Activated CD4-positive, alpha-beta T cell treated with anti-CD3 and anti-CD28 coated beads, Interleukin-2, amount 50 U/mL, for 48 hours (primary cell): ENCODE results near the gene RBFOX2.
"Not testable (repeated sequence)": the region's sequence is repeated elsewhere in the genome, so short reads cannot be mapped to it uniquely, and the experiment has no call there.

Experiments
- DNase-seq, 2 experiments: peaks; one replicate each; pipeline ENCODE4 v3.0.0-alpha.2; 2020

Gene RBFOX2, protein sequence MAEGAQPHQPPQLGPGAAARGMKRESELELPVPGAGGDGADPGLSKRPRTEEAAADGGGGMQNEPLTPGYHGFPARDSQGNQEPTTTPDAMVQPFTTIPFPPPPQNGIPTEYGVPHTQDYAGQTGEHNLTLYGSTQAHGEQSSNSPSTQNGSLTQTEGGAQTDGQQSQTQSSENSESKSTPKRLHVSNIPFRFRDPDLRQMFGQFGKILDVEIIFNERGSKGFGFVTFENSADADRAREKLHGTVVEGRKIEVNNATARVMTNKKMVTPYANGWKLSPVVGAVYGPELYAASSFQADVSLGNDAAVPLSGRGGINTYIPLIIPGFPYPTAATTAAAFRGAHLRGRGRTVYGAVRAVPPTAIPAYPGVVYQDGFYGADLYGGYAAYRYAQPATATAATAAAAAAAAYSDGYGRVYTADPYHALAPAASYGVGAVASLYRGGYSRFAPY

DNA sequence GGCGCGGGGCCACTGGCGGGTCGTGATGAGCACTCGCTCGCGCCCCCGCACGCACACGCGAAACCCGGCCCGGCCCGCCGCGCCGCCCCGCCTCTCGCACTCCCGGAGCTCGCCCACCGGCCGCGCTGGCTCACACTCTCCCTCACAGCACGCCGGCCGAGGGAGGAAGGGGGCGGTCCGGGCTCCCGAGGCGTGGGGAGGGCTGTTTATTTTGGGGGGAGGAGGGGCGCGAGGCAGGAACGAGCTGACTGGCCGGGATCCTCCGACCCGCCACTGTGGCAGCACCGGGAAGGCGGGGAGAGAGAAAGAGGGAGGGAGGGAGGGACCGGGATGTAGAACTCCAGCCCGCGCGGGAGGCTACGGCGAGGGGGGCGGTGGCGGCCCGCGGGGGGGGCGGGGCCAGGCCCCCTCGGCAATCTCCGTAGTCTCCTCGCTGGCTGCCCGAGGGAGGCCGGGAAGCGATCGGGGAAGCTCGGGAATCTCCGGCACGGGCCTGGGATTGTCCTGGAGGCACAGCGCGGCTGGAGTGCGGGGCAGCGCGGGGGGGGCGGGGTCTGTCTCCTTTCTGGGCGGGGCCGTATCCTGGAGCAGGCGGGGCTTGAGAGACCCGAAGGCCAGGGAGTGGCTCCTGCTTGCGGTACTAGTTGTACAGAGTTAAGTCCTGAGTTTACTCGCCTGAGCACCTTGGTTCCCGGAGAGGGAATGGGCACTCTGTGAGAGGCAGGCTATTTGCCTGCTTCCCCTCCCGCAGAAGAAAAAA, at the start of gene RBFOX2:
Gene RBFOX2, minus strand, starts transcription at position 179 of the 760 bp plus-strand sequence. CDS start 399 bp downstream, outside the sequence.
- DNase-seq: peak; percentile 83 to 88

DNA sequence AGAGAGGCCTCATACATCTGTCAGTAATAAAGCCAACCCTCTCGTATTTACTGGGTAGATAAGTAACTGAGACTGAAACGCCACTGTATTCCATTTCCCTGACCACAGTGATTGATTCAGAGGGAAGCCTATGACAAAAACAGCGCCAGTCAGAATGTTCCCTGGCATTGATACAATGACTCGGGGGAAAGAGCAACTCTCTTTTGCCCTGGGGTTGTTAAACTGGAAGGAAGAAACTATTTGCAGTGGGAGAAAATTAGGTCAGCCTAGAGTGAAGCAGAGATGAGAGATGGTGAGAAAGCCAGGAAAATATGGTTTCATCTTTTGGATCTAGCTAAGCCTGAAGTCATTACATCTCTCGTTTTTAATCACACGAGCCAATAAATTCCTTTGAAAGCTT, 48.6 kb upstream of the RBFOX2 start:
- no peak for DNase-seq

DNA sequence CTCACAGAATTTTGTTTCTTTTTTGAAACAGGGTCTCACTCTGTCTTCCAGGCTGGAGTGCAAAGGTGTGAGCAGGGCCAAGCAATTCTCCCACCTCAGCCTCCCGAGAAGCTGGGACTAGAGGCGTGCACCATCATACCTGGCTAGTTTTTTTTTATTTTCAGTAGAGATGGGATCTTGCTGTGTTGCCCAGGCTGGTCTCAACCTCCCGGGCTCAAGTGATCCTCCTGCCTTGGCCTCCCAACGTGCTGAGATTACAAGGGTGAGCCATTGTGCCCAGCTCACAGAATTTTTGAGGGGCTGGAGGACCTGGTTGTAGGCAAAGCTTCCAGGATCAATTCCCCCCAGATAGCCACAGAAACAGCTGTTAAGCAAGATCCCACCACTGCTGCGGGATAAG, 47.1 kb upstream of the RBFOX2 start:
- DNase-seq: no peak

DNA sequence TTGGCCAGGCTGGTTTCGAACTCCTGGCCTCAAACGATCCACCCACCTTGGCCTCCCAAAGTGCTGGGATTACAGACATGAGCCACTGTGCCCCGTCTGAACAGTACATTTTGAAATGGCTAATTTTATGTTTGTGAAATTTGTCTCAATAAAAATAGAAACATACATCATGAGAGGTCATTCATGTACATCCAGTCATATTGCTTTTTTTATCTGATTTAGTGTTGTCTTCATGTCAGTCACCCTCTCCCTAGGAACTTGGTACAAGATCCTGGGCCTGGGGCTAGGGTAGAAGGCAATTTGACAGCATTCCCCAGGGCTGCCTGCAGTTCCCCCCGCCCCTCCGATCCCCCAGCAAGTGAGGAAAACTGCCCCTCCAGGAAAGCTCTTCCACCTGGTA, 46.6 kb upstream of the RBFOX2 start:
- no peak for DNase-seq

DNA sequence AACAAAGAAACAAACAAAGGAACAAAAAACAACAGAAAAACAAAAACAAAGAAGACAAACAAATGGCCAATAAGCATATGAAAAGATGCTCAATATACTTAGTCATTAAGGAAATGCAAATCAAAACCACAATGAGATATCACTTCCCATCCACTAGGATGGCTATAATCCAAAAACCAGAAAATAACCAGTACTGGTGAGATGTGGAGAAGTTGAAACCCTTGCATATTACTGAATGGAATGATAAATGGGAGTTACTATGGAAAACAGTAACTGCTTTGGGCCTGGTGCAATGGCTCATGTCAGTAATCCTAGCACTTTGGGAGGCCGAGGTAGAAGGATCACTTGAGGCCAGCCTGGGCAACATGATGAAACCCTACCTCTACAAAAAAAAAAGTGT, 44.9 kb upstream of the RBFOX2 start:
- DNase-seq: no peak

DNA sequence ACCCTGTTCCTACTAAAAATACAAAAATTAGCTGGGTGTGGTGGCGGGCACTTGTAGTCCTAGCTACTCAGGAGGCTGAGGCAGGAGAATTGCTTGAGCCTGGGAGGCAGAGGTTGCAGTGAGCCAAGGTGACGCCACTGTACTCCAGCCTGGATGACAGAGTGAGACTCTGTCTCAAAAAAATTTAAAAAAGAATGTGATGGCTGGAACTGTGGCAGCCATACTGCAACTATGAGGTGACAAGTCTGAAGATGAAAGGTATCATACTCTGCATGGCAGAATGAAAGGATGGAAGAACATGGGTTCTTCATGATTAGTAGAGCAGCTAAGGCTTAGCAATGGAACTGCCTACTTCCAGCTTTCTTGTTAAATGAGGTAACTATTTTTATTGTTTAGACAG, 42.0 kb upstream of the RBFOX2 start:
- DNase-seq: not testable (repeated sequence)

DNA sequence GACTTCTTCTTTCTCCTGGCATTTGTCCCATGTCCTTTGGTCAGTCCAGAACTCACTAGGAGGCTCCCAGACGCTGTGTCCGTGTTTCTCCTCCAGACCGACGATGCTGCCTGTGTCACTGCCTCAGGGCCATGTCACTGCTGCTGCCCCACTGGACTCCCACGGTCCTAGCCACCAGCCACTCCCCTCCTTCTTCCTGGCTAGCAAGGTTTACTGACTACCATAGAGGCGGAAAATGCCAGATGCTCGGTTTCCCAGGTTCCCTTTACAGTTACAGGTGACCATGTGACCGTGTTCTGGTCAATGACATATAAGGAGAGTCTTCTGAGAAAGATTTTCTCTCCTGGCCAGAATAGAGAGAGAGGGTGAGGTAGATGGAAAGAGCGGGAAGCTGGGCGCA, 40.7 kb upstream of the RBFOX2 start:
- no peak for DNase-seq

DNA sequence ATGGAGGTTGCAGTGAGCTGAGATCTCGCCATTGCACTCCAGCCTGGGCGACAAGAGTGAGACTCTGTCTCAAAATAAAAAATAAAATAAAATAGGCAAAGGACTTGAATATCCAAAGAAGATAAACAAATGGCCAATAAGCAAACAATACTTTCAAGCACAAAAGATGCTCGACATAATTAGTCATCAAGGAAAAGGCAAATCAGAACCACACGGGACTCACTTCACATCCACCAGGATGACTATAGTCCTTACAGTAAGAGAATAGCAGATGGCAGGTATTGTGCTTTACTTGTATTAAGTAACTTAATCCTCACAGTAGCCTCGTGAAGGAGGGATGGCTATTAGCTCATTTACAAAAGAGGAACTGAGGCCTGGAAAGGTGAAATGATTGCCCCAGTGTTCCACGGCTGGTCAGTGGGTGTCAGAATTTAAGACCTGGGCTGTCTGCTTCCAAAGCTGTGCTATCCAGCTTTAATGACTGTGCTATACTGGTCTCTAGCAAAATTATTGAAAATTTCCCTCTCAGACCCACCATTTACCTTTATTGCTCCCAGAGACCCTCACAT, 40.2 kb upstream of the RBFOX2 start:
- no peak for DNase-seq

DNA sequence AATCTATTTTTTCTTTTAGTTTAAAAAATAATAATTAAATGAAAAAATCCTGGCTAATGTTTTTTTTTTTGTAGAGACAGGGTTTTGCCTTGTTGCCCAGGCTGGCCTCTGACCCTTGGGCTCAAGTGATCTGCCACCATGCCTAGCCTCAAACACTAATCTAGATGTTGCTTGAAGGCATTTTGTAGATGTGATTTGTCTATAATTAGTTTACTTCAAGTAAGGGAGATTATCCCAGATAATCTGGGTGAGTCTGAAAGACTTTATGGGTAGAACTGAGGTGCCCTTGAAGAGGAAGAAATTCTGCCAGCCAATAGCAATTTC, 38.6 kb upstream of the RBFOX2 start:
- no peak for DNase-seq

DNA sequence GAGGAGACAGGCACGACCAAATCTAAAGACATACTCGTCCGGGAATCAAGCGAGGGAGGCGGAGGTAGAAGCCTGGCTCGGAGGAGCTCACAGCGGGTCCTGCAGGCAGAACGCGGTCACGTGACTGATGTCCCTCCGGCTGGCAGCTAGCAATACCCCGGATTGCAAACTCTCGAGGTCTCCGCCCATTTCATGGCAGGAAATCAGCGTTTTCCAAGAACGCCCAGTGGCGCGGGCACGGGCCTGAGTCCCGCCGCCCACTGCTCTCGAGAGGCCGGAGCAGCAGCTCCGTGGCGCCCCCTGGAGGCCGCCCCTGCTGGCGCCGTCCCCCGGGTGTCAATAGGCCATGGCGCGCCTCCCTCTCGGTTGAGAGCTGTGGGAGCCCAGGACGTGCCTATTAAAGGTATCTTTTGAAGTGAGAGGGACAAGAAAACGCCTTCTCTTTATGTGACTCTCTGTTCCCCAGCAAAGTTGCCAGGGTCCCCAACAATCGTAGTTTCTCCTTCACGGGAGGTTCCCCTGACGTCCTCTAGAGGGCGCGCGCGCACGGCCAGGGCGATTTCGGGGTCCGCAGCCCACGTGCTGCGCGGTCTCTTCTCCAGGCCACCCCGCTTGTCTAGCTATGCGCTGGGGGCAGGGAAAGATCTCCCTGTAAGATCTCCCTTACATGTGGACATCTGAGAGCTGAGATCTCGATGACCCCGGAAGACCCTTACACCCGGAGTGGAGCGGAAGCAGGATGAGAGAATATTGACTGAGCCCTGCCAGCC, 37.3 kb upstream of the RBFOX2 start:
- DNase-seq: peak; percentile 76 to 82

DNA sequence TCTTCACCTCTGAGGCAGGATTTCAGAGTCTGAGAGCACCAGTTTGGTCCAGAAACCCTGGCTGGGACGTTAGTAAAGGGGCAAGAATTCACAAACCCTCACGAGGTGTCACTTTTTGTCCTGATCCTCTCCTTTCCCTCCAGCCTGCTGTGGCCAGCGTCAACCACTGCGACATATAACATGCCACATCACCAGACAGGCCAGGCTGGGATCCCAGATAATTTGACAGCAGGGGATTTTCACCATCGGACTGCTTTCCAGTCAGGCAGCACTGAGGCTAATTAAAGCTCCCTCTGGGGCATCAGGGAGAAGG, 36.8 kb upstream of the RBFOX2 start:
- DNase-seq: no peak

DNA sequence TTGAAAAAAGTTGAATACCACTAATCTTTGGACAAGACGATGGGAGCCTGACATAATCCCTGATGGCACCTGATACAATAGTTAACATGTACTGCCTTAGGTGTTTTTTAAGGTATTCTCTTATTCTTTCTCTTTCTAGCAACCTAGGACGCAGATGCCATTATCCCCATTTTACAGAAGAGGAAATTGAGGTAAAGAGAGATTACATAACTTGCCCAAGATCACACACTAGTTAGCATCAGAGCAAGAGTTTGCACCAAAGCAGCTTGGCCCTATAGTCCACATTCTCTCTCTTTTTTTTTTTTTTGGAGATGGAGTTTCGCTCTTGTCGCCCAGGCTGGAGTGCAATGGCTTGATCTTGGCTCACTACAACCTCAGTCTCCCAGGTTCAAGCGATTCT, 35.7 kb upstream of the RBFOX2 start:
- no peak for DNase-seq

DNA sequence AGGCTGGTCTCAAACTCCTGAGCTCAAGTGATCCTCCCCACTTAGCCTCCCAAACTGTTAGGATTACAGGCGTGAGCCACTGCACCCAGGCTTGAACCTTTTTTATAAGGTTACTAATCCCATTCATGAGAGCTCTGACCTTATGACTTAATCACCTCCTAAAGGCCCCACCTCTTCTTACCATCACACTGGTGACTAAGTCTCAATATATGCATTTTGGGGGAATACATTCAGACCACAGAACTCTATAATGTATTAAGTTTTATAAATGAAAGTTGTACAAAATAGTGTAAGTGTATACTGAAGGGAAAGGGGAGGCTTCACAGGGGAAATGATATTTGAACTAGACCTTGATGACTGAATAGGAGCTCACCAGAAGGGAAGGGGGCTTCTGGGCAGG, 28.4 kb upstream of the RBFOX2 start:
- no peak for DNase-seq

DNA sequence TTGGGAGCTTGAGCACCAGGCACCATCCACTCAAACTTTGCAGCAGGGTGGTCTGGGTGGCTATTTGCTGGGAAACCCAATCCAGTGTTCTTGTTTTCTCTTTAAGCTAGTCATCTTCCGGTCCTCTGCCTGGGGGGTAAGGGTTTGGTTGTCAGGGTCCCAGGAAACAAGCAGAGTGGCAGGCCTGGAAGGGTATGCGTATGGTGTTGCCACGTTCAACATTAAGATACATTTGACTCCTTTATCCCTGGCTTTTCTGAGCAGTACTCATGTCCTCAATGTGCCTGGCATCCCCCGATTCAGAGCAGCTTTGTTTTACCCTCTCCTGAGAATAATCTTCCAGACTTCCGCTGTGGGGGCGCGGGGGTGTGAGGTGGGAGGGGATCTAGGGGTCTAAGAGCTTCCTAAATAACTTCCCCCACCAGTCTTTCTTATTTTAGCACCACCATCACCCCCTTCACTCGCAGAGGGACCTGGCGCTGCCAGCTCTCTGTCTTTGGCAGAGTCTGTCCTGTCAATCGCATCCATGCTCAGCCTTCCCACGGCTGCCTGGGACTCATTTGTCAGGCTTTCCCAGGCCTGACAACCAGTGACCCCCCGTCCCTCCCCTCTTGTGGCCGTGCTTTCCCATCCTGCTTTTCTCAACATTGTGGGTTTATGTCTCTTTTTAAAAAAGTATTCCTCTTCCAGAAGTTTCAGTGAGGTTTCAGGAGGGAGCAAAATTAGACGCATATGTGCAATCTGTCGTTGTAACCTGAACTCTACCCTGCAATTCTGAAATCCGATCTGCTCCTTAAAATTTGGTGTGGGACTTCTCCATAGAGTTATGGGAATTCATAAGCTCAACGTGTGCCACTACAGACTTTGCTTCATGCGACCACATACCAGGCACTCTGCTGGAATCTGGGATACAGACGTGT, 27.0 kb upstream of the RBFOX2 start:
- DNase-seq: no peak

DNA sequence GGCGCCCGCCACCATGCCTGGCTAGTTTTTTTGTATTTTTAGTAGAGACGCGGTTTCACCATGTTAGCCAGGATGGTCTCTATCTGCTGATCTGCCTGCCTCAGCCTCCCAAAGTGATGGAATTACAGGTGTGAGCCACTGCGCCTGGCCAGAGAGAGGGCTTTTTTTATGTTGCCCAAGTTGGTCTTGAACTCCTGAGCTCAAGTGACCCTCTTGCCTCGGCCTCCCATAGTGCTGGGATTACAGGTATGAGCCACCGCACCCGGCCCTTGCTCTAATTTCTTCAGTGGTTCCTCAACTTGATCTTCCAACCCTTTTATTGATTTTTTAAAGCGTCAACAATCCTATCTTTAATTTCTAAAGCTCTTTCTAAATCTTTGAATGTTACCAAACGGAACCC, 25.8 kb upstream of the RBFOX2 start:
- DNase-seq: not testable (repeated sequence)

DNA sequence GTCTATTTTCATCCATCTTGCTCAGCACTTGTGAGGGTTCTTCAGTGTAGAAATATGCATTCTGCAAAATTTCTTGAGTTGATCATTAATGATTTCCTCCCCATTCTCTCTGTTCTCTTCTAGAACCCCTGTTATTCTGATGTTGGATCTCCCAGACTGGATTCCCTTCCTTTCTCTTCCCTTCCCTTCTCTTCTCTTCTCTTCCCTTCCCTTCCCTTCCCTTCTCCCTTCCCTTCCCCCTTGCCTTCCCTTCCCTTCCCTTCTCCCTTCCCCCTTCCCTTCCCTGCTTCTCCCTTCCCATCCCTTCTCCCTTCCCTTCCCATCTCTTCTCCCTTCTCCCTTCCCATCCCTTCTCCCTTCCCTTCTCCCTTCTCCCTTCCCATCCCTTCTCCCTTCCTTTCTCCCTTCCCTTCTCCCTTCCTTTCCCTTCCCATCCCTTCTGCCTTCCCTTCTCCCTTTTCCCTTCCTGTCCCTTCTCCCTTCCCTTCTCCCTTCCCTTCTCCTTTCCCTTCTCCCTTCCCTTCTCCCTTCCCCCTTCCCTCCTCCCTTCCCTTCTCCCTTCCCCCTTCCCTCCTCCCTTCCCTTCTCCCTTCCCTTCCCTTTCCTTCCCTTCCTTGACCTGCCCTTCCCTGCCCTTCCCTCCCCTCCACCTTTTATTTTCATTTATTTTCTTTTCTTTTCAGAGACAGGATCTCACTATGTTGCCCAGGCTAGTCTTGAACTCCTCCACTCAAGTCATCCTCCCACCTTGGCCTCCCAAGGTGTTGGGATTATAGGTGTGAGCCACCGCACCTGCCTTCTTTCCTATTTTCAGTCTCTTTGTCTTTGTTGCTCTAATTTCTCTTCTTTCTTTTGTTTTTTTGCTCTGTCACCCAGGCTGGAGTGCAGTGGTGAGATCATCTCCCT, 24.9 kb upstream of the RBFOX2 start:
- no peak for DNase-seq

DNA sequence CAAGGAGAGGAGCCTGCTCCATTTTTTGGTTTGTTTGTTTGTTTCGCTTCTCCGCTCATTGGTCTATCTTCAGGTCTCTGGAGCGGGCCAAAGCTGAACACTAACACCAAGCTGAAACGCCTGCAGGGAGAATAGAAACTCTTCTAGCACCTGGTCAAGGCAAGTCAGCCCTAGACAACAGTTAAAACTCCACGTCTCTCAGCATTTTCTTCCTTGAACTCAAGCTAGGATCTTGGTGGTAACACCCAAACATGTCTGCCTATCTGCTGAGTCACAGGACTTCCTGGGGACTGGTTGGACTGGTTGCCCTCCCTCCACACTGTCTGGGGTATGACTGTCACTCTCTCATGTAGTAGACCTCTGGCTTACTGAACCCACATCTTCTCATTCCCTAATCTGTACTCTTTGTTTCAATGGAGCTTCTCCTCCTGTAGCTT, 23.9 kb upstream of the RBFOX2 start:
- peak in 1 of 2 experiments; percentile 6 for DNase-seq

DNA sequence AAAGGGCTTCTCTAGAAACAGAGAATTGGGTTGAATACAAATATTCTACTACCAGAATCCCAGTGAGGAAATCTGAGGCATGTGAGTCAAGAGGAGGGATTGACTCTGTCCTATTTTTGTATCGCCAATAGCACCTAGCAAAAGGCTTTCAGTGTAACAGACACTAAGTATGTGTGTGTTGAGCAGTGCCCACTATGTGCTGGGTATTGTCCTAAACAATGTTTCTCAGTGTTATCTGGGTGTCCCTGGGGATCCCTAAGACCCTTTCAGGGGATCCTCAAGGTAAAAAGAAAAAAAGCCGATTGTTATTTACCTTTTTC, 21.0 kb upstream of the RBFOX2 start:
- DNase-seq: no peak

DNA sequence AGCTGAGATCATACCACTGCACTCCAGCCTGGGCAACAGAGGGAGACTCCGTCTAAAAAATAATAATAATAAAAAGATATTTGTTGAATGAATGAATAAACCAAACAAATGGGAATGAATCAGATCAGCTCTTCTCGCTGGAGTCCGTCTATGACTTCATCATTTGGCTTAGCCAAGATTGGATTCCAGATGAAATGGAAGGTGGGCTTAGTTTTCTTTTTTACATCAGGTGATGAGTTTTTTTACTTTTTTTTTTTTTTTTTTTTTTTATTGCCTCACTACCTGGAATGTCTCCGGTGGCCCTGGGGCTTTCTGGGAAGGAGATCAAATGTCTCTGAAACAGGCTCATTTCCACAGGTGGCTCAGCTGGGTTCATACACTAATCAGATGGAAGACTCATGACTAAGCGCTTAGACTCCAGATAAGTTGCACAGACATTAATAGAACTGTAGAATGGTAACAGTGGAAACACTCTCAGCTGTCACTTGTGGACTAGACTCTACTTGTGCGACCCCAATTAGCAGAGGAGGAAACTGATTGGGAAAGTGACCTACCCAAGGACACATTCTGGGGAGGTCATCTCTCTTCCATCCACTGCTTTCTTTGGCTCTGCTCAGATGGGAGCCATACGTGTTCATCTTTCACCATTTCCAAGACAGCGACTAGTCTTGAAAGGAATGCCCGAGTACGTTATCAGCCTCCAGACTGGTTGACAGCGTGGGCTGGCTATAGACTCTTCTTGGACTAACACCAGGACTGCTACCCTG, 20.5 kb upstream of the RBFOX2 start:
- DNase-seq: no peak

DNA sequence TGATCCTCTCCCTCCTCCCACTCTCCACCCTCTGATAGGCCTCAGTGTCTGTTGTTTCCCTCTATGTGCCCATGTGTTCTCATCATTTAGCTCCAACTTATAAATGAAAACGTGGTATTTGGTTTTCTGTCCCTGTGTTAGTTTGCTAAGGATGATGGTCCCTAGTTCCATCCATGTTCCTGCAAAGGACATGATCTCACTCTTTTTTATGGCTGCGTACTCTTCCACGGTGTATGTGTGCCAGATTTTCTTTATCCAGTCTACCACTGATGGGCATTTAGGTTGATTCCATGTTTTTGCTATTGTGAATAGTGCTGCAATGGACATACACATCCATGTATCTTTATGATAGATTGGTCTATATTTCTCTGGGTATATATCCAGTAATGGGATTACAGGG, 15.9 kb upstream of the RBFOX2 start:
- not testable (repeated sequence) for DNase-seq

DNA sequence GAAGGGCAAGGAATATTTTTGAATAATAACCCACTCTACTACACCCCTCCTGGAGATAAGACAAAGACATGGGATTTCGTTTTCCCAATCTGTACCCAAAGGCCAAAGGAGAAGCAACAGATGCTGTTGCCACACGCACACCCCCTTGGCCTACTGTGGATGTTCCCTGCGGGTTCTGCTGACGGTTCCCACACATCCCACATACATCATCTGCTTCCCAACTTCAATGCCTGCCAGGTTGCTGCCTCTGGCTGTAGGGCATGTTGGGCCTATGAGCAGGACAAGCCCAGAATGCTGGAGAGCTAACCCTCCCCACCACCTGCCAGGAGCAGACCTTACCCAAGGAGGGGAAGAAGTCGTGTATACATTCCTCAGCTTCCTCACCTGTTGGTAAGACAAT, 13.6 kb upstream of the RBFOX2 start:
- DNase-seq: no peak
